Activated CD8-positive, alpha-beta memory T cell treated with anti-CD3 and anti-CD28 coated beads, Interleukin-2, amount 10 ng/mL, durations not matched to agents 7 days and 5 days (primary cell): ENCODE measurements around the gene GALP. TPM values are rescaled to one million over a fixed set of nuclear protein-coding genes. Genes with fewer than 3 reads are reported as not detected.
A peak's percentile ranks its signal among the peaks of the same experiment; 100 is the strongest.
"Not testable (repeated sequence)": the region's sequence is repeated elsewhere in the genome, so short reads cannot be mapped to it uniquely, and the experiment has no call there.

Experiments
- ATAC-seq: fragments of 150-1000 bp; cut with Tn5 transposase; one replicate; pipeline ENCODE4 v1.10.0; 2021; ENCODE audit warnings: moderate library complexity
- CTCF ChIA-PET: fragments of 350-600 bp; sonication (Branson Sonifier 250); formaldehyde crosslinking; loops from one replicate; lab custom pipeline; 2021; ENCODE audit warnings: antibody characterized with exemption; lab: Charles Lee
- DNase-seq: peaks from one replicate; pipeline ENCODE4 v3.0.0-alpha.2; 2020
- H3K27ac Mint-ChIP-seq: one replicate; pipeline ENCODE4 v1.8.0; 2021; ENCODE audit warnings: mild to moderate bottlenecking, mixed read lengths
- H3K27me3 Mint-ChIP-seq: one replicate; pipeline ENCODE4 v1.8.0; 2021; ENCODE audit warnings: mixed read lengths
- H3K36me3 Mint-ChIP-seq: one replicate; pipeline ENCODE4 v1.8.0; 2021; ENCODE audit warnings: mild to moderate bottlenecking, mixed read lengths
- H3K4me1 Mint-ChIP-seq: one replicate; pipeline ENCODE4 v1.8.0; 2021; ENCODE audit warnings: mixed read lengths
- H3K4me3 Mint-ChIP-seq: one replicate; pipeline ENCODE4 v1.8.0; 2021; ENCODE audit warnings: mild to moderate bottlenecking, moderate library complexity, mixed read lengths
- H3K9me3 Mint-ChIP-seq: one replicate; pipeline ENCODE4 v1.8.0; 2022; ENCODE audit warnings: low read depth, mixed read lengths
- total RNA-seq, 2 experiments: library from RNA; stranded (reverse); gene quantifications; one replicate each; pipeline ENCODE4 v1.2.3, GENCODE V29; 2021

The GALP gene
- total RNA-seq, 2 experiments from 2014 or later, result not detected

DNA sequence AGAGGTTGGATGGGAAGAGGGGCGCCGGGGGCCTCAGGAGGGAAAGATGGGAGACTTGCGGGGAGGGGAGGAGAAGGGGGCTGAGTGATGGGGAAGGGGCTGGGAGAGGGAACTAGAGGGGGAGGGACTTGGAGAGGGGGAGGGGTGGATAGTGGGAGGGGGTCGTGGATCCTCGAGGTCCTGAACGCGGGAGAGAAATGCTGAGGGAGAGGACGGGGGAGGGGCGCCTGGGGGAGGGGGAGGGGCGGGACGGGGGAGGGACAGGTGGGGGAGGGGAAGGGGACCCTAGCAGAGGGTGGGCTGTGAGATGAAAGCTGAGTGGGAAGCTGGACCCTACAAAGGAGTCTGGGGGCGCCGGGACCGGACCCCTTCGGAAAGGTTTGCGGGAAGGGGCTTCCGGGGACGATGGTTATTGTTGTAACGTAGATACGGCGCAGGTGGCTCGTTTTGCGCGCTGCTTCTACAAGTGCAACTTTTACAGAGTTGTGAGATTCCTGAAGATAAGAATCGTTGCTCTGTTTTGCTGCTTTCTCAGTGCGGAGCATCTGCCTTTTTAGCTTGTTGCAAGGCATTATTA, 34.3 kb upstream of the GALP start:
- DNase-seq, result peak; percentile 50
- Mint-ChIP-seq H3K4me1 (peaks cover 39% of the 10 kb centered on the region), H3K27me3 (no peaks in the 10 kb centered on the region), H3K27ac (peak overlapping the region; percentile 92), H3K36me3 (peaks cover 1% of the 10 kb centered on the region), H3K9me3 (no peaks in the 10 kb centered on the region), H3K4me3 (peak overlapping the region; percentile 83)
- CTCF ChIA-PET, result interaction anchor here (0.7 to 1.5 kb wide), 2 partner anchors 20 to 75 kb away, joined by 3 read pairs; partner anchors contain the start of gene ZNF787
- ATAC-seq, result no peak

DNA sequence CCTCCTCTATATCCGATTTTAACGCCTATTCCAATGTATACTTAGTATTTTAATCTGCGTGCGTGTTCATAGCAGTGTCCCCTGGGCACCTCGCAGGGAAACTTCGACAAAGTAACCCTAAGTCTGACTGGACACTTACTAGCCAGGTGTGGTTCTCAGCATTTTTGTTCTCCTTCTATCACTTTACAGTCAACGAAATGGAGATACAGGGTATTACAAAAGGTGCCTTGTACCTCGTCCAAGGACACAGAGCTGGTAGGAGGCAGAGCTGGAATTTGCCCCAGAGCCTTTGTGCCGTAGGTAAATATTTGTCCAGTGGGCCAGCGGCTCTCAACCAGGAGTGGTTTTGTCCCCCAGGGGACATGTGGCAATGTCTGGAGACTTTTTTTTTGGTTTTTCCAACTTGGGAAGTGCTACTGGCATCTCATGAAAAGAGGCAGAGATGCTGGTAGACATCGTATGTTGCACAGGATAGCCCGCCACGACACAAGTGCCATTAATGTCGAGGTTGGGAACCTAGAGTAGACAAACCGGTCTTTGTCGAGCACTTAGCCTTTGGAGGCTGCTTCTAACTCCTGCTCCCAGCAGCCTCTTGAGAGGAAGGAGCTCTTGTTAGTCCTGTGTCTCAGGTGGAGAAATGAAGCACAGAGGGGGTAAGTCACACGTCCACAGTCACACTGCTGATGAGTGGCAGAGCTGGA, 33.6 kb upstream of the GALP start:
- peaks cover 1% of the 10 kb centered on the region for H3K36me3 Mint-ChIP-seq
- ATAC-seq (no peak), DNase-seq (no peak)
- peak overlapping the region; percentile 66 for H3K27ac Mint-ChIP-seq
- H3K9me3 Mint-ChIP-seq, result no peaks in the 10 kb centered on the region
- peaks cover 39% of the 10 kb centered on the region for H3K4me1 Mint-ChIP-seq
- CTCF ChIA-PET, result interaction anchor here (0.7 to 1.5 kb wide), 4 partner anchors 21 to 110 kb away, joined by 3 read pairs; partner anchors contain the start of gene ZNF787
- no peaks in the 10 kb centered on the region for H3K27me3 Mint-ChIP-seq
- peak overlapping the region; percentile 68 for H3K4me3 Mint-ChIP-seq

DNA sequence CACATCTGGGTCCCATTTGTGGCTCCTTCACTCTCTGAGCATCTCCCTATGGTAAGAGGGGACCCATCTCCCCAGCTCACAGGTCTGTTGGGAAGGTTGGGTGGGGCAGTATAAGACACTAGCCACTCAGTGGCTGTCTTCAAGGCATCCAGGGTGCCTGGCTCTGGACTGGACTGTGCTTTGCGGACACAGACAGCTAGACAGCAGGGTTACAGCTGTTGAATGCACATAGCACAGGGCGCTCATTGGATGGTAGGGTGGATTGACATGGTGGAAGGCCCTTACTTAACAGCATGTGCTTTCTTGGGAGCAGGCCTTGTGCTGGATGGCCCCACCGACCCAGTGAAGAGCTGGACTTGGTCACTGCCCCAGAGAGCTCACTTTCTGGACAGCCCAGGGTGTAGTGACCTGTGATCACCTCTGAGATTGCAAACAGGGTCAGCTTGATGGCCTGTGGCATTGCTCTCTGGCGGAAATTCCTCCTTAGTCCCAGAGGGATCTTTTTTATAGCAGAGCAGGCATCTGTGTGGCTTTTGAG, 32.8 kb upstream of the GALP start:
- Mint-ChIP-seq H3K9me3 (no peaks in the 10 kb centered on the region), H3K4me1 (peaks cover 39% of the 10 kb centered on the region), H3K27me3 (no peaks in the 10 kb centered on the region), H3K27ac (no peak overlapping the region), H3K4me3 (no peak overlapping the region), H3K36me3 (peaks cover 8% of the 10 kb centered on the region)
- DNase-seq, result no peak
- CTCF ChIA-PET, result interaction anchor here (0.7 to 1.5 kb wide), 4 partner anchors 22 to 110 kb away, joined by 3 read pairs; partner anchors contain the start of gene ZNF787
- ATAC-seq, result no peak

DNA sequence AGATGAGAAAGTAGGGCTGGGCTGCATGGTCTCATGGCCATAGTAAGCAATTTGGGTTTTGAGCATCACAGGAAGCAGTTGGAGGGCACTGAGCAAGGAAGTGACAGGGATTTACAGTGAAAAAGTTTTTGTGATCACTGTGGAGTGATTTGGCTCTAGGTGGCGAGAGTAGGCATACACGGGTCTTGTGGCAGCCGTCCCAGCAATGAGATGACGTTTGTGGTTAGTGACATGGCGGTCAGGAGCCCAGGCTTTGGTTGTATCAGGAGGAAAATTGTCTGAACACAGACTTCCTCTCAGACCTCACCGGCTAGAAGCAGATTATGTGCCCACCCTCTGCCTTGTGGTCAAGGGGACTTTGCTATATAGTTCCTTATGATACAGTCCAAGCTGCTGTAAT, 31.4 kb upstream of the GALP start:
- H3K27me3 Mint-ChIP-seq, result no peaks in the 10 kb centered on the region
- DNase-seq (no peak), ATAC-seq (no peak)
- H3K27ac Mint-ChIP-seq, result peak overlapping the region; percentile 16
- H3K36me3 Mint-ChIP-seq, result peaks cover 16% of the 10 kb centered on the region
- no peaks in the 10 kb centered on the region for H3K9me3 Mint-ChIP-seq
- no peak overlapping the region for H3K4me3 Mint-ChIP-seq
- H3K4me1 Mint-ChIP-seq, result peaks cover 36% of the 10 kb centered on the region
- CTCF ChIA-PET, result no interaction called here

GRCh38 chr19:56144831-56145230, 31.0 kb upstream of the GALP start:
- Mint-ChIP-seq H3K4me3 (no peak overlapping the region), H3K4me1 (peaks cover 33% of the 10 kb centered on the region), H3K36me3 (peaks cover 20% of the 10 kb centered on the region), H3K9me3 (no peaks in the 10 kb centered on the region), H3K27me3 (no peaks in the 10 kb centered on the region), H3K27ac (no peak overlapping the region)
- no peak for DNase-seq
- no peak for ATAC-seq
- CTCF ChIA-PET, result interaction anchor here (1.8 kb wide), 1 partner anchor 11 kb away, joined by 7 read pairs; no protein-coding TSS in a partner anchor

DNA sequence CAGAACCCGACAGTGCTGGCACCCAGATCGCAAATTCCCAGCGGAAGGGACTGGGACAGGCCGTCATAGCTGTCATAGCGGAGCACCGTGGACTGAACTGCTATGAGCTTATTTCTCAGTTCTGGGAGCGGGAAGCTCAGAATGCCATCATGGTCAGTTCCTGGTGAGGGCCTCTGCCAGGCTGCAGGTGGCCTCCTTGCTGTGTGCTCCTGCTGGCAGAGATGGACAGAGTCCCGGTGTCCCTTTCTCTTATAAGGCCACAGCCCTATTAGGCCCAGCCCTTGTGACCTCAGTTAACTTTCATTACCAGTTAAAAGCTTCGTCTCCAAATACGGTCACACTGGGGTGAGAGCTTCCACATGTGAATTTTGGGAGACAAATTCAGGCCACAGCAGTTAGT, 30.1 kb upstream of the GALP start:
- no peak for ATAC-seq
- Mint-ChIP-seq H3K27ac (no peak overlapping the region), H3K36me3 (peaks cover 24% of the 10 kb centered on the region), H3K9me3 (no peaks in the 10 kb centered on the region), H3K4me3 (no peak overlapping the region), H3K27me3 (no peaks in the 10 kb centered on the region), H3K4me1 (peaks cover 25% of the 10 kb centered on the region)
- DNase-seq, result no peak
- CTCF ChIA-PET, result interaction anchor here (0.8 to 1.8 kb wide), 4 partner anchors 12 to 107 kb away, joined by 3 to 7 read pairs (median 4); no protein-coding TSS in a partner anchor

GRCh38 chr19:56146904-56147303, 28.9 kb upstream of the GALP start:
- Mint-ChIP-seq H3K27me3 (no peaks in the 10 kb centered on the region), H3K36me3 (peaks cover 24% of the 10 kb centered on the region), H3K9me3 (no peaks in the 10 kb centered on the region), H3K27ac (no peak overlapping the region), H3K4me1 (peaks cover 20% of the 10 kb centered on the region), H3K4me3 (no peak overlapping the region)
- CTCF ChIA-PET, result interaction anchor here (1.2 to 1.3 kb wide), 2 partner anchors 66 to 81 kb away, joined by 3 to 4 read pairs; no protein-coding TSS in a partner anchor
- DNase-seq, result no peak
- ATAC-seq, result no peak

DNA sequence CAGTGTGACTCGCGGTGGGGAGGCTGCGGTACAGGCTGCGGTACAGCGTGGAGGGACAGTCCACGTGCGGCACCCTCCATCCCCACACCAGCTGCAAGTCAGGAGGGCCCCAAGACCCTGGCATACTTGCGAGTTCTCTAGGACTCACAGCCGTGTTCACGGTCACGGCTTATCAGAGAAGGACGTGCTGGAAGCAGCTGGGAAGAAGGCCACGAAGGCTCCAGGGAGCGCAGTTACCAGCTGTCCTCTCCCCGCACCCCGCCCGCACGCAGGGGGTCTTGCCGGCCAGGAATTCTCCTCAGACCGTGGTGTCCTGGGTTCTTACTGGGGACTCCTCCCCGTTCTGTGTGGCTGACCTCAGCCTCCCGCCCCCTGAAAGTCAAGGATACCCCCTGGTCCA, 28.5 kb upstream of the GALP start:
- Mint-ChIP-seq H3K9me3 (no peaks in the 10 kb centered on the region), H3K27me3 (no peaks in the 10 kb centered on the region), H3K27ac (no peak overlapping the region), H3K4me1 (peaks cover 18% of the 10 kb centered on the region), H3K4me3 (no peak overlapping the region), H3K36me3 (peaks cover 24% of the 10 kb centered on the region)
- no peak for ATAC-seq
- no peak for DNase-seq
- CTCF ChIA-PET, result no interaction called here

DNA sequence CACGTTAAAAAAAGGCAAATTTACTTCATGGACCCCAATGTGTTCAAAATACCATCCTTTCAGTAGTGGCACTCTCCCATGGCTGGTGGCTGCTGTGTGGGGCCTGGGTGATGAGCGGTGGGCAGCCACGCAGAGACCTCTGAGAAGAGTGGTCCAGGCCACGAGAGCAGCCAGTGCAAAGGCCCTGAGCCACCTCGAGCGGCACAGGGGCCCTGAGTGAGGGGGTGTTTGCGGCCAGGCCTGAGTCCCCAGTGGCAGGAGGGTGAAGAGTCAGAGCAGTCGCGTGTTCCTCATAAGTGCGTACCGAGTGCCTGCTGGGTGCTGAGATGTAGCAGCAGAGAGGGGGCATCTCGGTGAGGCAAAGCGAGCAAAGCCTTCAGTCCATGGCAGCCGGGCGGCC, 27.7 kb upstream of the GALP start:
- CTCF ChIA-PET, result no interaction called here

DNA sequence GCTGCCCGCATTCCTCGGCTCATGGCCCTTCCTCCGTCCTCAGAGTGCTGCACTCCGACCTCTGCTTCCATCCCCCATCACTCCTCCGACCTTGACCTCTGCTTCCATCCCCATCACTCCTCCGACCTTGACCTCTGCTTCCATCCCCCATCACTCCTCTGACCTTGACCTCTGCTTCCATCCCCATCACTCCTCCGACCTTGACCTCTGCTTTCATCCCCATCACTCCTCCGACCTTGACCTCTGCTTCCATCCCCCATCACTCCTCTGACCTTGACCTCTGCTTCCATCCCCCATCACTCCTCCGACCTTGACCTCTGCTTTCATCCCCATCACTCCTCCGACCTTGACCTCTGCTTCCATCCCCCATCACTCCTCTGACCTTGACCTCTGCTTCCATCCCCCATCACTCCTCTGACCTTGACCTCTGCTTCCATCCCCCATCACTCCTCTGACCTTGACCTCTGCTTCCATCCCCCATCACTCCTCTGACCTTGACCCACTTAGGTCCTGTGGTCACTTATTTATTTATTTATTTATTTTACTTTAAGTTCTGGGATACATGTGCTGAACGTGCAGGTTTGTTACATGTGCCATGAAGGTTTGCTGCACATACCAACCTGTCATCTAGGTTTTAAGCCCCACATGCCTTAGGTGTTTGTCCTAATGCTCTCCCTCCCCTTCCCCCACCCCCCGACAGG, 26.7 kb upstream of the GALP start:
- H3K36me3 Mint-ChIP-seq, result peaks cover 24% of the 10 kb centered on the region
- CTCF ChIA-PET, H3K27ac Mint-ChIP-seq, H3K4me1 Mint-ChIP-seq, ATAC-seq, H3K27me3 Mint-ChIP-seq, DNase-seq, H3K9me3 Mint-ChIP-seq, H3K4me3 Mint-ChIP-seq: not testable (repeated sequence)

More for the DNA sequence above, 27.7 kb upstream of the GALP start:
- Mint-ChIP-seq H3K27me3 (no peaks in the 10 kb centered on the region), H3K4me1 (peaks cover 12% of the 10 kb centered on the region), H3K4me3 (no peak overlapping the region), H3K9me3 (no peaks in the 10 kb centered on the region), H3K36me3 (peaks cover 24% of the 10 kb centered on the region), H3K27ac (peak overlapping the region; percentile 11)
- ATAC-seq (no peak), DNase-seq (no peak)

DNA sequence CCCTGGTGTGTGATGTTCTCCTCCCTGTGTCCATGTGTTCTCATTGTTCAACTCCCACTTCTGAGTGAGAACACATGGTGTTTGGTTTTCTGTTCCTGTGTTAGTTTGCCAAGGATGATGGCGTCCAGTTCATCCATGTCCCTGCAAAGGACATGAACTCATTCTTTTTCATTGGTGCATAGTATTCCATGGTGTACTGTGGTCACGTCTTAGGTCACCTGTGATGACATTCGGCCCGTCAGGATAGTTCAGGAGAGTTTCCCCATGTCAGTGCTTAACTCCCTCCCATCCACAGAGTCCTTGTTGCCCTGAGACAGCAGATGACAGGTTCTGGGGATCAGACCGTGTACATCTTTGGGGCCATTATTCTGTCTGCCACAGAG, 26.2 kb upstream of the GALP start:
- Mint-ChIP-seq H3K27me3 (no peaks in the 10 kb centered on the region), H3K9me3 (no peaks in the 10 kb centered on the region), H3K27ac (no peak overlapping the region), H3K4me1 (peaks cover under 1% of the 10 kb centered on the region), H3K36me3 (peaks cover 23% of the 10 kb centered on the region), H3K4me3 (no peak overlapping the region)
- ATAC-seq (no peak), DNase-seq (no peak)
- CTCF ChIA-PET, result no interaction called here

GRCh38 chr19:56150358-56150757, 25.4 kb upstream of the GALP start:
- H3K4me1 Mint-ChIP-seq, result no peaks in the 10 kb centered on the region
- H3K4me3 Mint-ChIP-seq, result no peak overlapping the region
- no peak overlapping the region for H3K27ac Mint-ChIP-seq
- H3K36me3 Mint-ChIP-seq, result peaks cover 23% of the 10 kb centered on the region
- CTCF ChIA-PET, result no interaction called here
- DNase-seq, result no peak
- no peaks in the 10 kb centered on the region for H3K9me3 Mint-ChIP-seq
- H3K27me3 Mint-ChIP-seq, result no peaks in the 10 kb centered on the region
- no peak for ATAC-seq

DNA sequence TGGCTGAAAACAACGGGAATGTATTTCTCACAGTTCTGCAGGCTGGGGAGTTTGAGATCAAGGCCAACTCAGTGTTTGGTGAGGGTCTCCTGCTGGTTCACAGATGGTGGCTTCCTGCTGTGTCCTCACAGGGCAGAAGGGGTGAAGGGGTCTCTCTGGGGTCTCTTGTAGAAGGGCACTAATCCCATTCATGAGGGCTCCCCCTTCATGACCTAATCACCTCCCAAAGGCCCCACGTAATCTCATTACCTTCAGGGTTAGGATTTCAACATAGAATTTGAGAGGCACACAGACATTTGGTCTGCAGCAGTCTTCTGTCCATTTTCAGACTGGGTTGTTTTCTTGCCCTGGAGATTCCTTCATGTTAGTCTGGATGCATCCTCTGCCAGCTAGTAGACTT, 23.2 kb upstream of the GALP start:
- Mint-ChIP-seq H3K27ac (no peak overlapping the region), H3K9me3 (no peaks in the 10 kb centered on the region), H3K27me3 (no peaks in the 10 kb centered on the region), H3K4me3 (no peak overlapping the region), H3K36me3 (peaks cover 21% of the 10 kb centered on the region), H3K4me1 (no peaks in the 10 kb centered on the region)
- no peak for ATAC-seq
- no peak for DNase-seq
- CTCF ChIA-PET, result no interaction called here
